ENCODE data around the gene ACSS3. TPM values are rescaled to one million over a fixed set of nuclear protein-coding genes. Genes with fewer than 3 reads are reported as not detected.

The ACSS3 gene
- total RNA-seq, 3 donors from 2014 or later: 32.6 to 147 (median 46.5) TPM

- no peak for DNase-seq (ENCODE audit: low spot score in 2 of 2)
- H3K9me3 ChIP-seq: no peaks in the 10 kb centered on the region
- intact Hi-C loops (cut with DNase I; ENCODE audit: low total_unique reads): no loop called here
Observed at GRCh38 chr12:81252228-81252627, 174.3 kb downstream of the ACSS3 start.

GRCh38 chr12:81253360-81253759 lies 175.5 kb downstream of the ACSS3 start:
- no peaks in the 10 kb centered on the region for H3K36me3 ChIP-seq
- no peak overlapping the region for H3K27ac ChIP-seq
- no peaks in the 10 kb centered on the region for H3K9me3 ChIP-seq
- H3K27me3 ChIP-seq: no peaks in the 10 kb centered on the region
- no peaks in the 10 kb centered on the region for H3K4me1 ChIP-seq
- no peak overlapping the region for H3K4me3 ChIP-seq
- no peak for DNase-seq (ENCODE audit: low spot score in 2 of 2)
- intact Hi-C loops (cut with DNase I; ENCODE audit: low total_unique reads): no loop called here
- TF ChIP-seq POLR2A (IDR thresholded peaks at IDR 0.05): no peak
- TF ChIP-seq POLR2AphosphoS5 (IDR thresholded peaks at IDR 0.05): no peak
- TF ChIP-seq CTCF (IDR thresholded peaks at IDR 0.05): no peak

More at GRCh38 chr12:81252228-81252627, 174.3 kb downstream of the ACSS3 start:
- H3K27ac ChIP-seq: no peak overlapping the region
- H3K27me3 ChIP-seq: no peaks in the 10 kb centered on the region
- no peaks in the 10 kb centered on the region for H3K36me3 ChIP-seq
- no peaks in the 10 kb centered on the region for H3K4me1 ChIP-seq
- H3K4me3 ChIP-seq: no peak overlapping the region
- TF ChIP-seq POLR2AphosphoS5 (IDR thresholded peaks at IDR 0.05) (no peak), POLR2A (IDR thresholded peaks at IDR 0.05) (no peak), CTCF (IDR thresholded peaks at IDR 0.05) (no peak)

- no peak for DNase-seq (ENCODE audit: low spot score in 2 of 2)
- Histone ChIP-seq H3K36me3 (no peaks in the 10 kb centered on the region), H3K27me3 (no peaks in the 10 kb centered on the region), H3K4me3 (no peak overlapping the region), H3K9me3 (no peaks in the 10 kb centered on the region), H3K27ac (no peak overlapping the region), H3K4me1 (no peaks in the 10 kb centered on the region)
- intact Hi-C loops (cut with DNase I; ENCODE audit: low total_unique reads): no loop called here
- TF ChIP-seq CTCF (IDR thresholded peaks at IDR 0.05) (no peak), POLR2AphosphoS5 (IDR thresholded peaks at IDR 0.05) (no peak), POLR2A (IDR thresholded peaks at IDR 0.05) (no peak)
Observed at GRCh38 chr12:81255456-81255855, 177.6 kb downstream of the ACSS3 start.

- no peaks in the 10 kb centered on the region for H3K36me3 ChIP-seq
- no peak for DNase-seq (ENCODE audit: low spot score in 2 of 2)
- no peak overlapping the region for H3K27ac ChIP-seq
- H3K4me3 ChIP-seq: no peak overlapping the region
- TF ChIP-seq POLR2AphosphoS5 (IDR thresholded peaks at IDR 0.05) (no peak), CTCF (IDR thresholded peaks at IDR 0.05) (no peak), POLR2A (IDR thresholded peaks at IDR 0.05) (no peak)
- intact Hi-C loops (cut with DNase I; ENCODE audit: low total_unique reads): no loop called here
- H3K27me3 ChIP-seq: no peaks in the 10 kb centered on the region
- H3K4me1 ChIP-seq: no peaks in the 10 kb centered on the region
- H3K9me3 ChIP-seq: no peaks in the 10 kb centered on the region
Observed at GRCh38 chr12:81255947-81256346, 178.1 kb downstream of the ACSS3 start.

- no peak for DNase-seq (ENCODE audit: low spot score in 2 of 2)
- H3K27ac ChIP-seq: no peak overlapping the region
- TF ChIP-seq POLR2A (IDR thresholded peaks at IDR 0.05) (no peak), CTCF (IDR thresholded peaks at IDR 0.05) (peak in 1 of 3 donors; percentile 47), POLR2AphosphoS5 (IDR thresholded peaks at IDR 0.05) (no peak)
- no peak overlapping the region for H3K4me3 ChIP-seq
- H3K9me3 ChIP-seq: no peaks in the 10 kb centered on the region
- H3K36me3 ChIP-seq: no peaks in the 10 kb centered on the region
- no peaks in the 10 kb centered on the region for H3K4me1 ChIP-seq
- no peaks in the 10 kb centered on the region for H3K27me3 ChIP-seq
- intact Hi-C loops (cut with DNase I; ENCODE audit: low total_unique reads): no loop called here
Observed at GRCh38 chr12:81257947-81258551, 180.2 kb downstream of the ACSS3 start.

Data from breast epithelium (tissue), 4 donors.